A673 (cell line): ENCODE measurements around the gene SLC6A2. TPM values are rescaled to one million over a fixed set of nuclear protein-coding genes. Genes with fewer than 3 reads are reported as not detected.

Source experiments
- BruUV-seq: library from RNA; stranded (reverse); fragments of 400-500 nt; replicated peaks from 2 replicates; lab custom pipeline; 2021; lab: Mats Ljungman, UMichigan
- CTCF ChIA-PET: fragments of 300-600 bp; sonication (Branson Sonifier 250); formaldehyde crosslinking; loops from one replicate; lab custom pipeline; 2022; ENCODE audit warnings: antibody characterized with exemption; lab: Charles Lee
- POLR2A ChIA-PET: fragments of 300-600 bp; sonication (Branson Sonifier 250); formaldehyde crosslinking; loops from one replicate; lab custom pipeline; 2022; ENCODE audit warnings: antibody characterized with exemption; ENCODE audit not compliant: low non-redundant PET; lab: Charles Lee
- DNase-seq: peaks from one replicate; pipeline ENCODE4 v3.0.0-alpha.2; 2015; ENCODE audit warnings: low spot score
- H3K27ac ChIP-seq: fragments of 200-600 bp; sonication (generic); 2 replicates; pipeline ENCODE4 v1.5.1; 2016; ENCODE audit warnings: mixed run types, low read depth, mild to moderate bottlenecking, mixed read lengths, antibody characterized with exemption, low read length; ENCODE audit not compliant: poor library complexity, severe bottlenecking
- H3K27me3 ChIP-seq: fragments of 200-600 bp; sonication (generic); replicated peaks from 2 replicates; pipeline ENCODE4 v1.6.1; 2017; ENCODE audit warnings: mixed run types, low read depth, mild to moderate bottlenecking, mixed read lengths, antibody characterized with exemption, low read length; ENCODE audit not compliant: insufficient read depth, poor library complexity
- H3K36me3 ChIP-seq: fragments of 200-600 bp; sonication (generic); 2 replicates; pipeline ENCODE4 v1.6.1; 2016; ENCODE audit warnings: mixed run types, mild to moderate bottlenecking, mixed read lengths, antibody characterized with exemption, low read length; ENCODE audit not compliant: insufficient read depth, poor library complexity, severe bottlenecking
- H3K4me1 ChIP-seq: fragments of 200-600 bp; sonication (generic); 2 replicates; pipeline ENCODE4 v1.6.1; 2017; ENCODE audit warnings: mixed run types, mild to moderate bottlenecking, mixed read lengths, antibody characterized with exemption, low read length; ENCODE audit not compliant: insufficient read depth, poor library complexity, severe bottlenecking
- H3K4me3 ChIP-seq: fragments of 200-600 bp; sonication (generic); 2 replicates; pipeline ENCODE4 v1.5.1; 2016; ENCODE audit warnings: low read depth, mixed run types, mild to moderate bottlenecking, mixed read lengths, low read length; ENCODE audit not compliant: poor library complexity, severe bottlenecking
- H3K9me3 ChIP-seq: fragments of 200-600 bp; sonication (generic); 2 replicates; pipeline ENCODE4 v1.6.1; 2016; ENCODE audit warnings: mixed run types, low read depth, mild to moderate bottlenecking, mixed read lengths, antibody characterized with exemption, low read length; ENCODE audit not compliant: poor library complexity, severe bottlenecking
- EZH2 ChIP-seq: fragments of 200-600 bp; sonication (generic); IDR thresholded peaks from 2 replicates; pipeline ENCODE4 v1.6.1; 2017; ENCODE audit warnings: borderline replicate concordance, low read depth, mild to moderate bottlenecking, mixed read lengths, antibody characterized with exemption, low read length; ENCODE audit not compliant: poor library complexity, severe bottlenecking
- intact Hi-C: fragments of 100-400 bp; cut with micrococcal nuclease; formaldehyde crosslinking; loops from one replicate; pipeline ENCODE4 v1.10.0; 2022; ENCODE audit not compliant: unreplicated experiment
- total RNA-seq: library from RNA; stranded (reverse); gene quantifications from 2 replicates; pipeline ENCODE4 v1.2.3, GENCODE V29; 2021
- TF ChIP-seq, protein P1 (sequence below): fragments of 300-800, 200-600 bp; sonication (generic); conservative IDR thresholded peaks from 2 replicates; pipeline ENCODE4 v1.5.1; 2017; ENCODE audit warnings: low read depth, mild to moderate bottlenecking, antibody characterized with exemption, low read length, moderate library complexity, mixed read lengths

Gene SLC6A2
- total RNA-seq, 1 experiment from 2014 or later = not detected

DNA sequence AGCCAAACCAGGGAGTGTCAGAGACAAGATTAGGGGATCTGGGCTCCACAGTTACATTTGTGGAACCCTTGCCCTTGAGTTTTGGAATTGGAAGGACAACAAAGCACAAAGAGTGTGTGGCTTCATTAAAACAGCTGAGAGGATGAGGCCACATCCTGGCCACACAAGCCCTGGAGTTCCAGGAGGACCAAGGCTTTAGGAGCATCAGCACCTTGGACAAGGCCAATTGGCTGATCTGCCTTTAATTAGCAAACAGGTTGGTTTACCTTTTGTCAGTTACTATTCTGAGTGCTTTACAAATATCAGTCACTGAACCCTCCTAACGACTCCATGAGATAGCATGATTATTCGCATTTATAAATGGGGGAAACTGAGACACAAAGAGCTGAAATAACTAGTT, 54.7 kb downstream of the SLC6A2 start:
- no peak for DNase-seq
- no peaks in the 10 kb centered on the region for H3K36me3 ChIP-seq
- CTCF ChIA-PET = no interaction called here
- no peak overlapping the region for H3K27ac ChIP-seq
- TF ChIP-seq, protein P1, sequence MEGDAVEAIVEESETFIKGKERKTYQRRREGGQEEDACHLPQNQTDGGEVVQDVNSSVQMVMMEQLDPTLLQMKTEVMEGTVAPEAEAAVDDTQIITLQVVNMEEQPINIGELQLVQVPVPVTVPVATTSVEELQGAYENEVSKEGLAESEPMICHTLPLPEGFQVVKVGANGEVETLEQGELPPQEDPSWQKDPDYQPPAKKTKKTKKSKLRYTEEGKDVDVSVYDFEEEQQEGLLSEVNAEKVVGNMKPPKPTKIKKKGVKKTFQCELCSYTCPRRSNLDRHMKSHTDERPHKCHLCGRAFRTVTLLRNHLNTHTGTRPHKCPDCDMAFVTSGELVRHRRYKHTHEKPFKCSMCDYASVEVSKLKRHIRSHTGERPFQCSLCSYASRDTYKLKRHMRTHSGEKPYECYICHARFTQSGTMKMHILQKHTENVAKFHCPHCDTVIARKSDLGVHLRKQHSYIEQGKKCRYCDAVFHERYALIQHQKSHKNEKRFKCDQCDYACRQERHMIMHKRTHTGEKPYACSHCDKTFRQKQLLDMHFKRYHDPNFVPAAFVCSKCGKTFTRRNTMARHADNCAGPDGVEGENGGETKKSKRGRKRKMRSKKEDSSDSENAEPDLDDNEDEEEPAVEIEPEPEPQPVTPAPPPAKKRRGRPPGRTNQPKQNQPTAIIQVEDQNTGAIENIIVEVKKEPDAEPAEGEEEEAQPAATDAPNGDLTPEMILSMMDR = no peak
- TF ChIP-seq EZH2 = no peak
- peaks cover under 1% of the 10 kb centered on the region for H3K4me1 ChIP-seq
- intact Hi-C loops = no loop called here
- POLR2A ChIA-PET = no interaction called here
- H3K27me3 ChIP-seq = no peaks in the 10 kb centered on the region
- H3K4me3 ChIP-seq = no peak overlapping the region
- BruUV-seq = no TSS peak
- no peaks in the 10 kb centered on the region for H3K9me3 ChIP-seq

DNA sequence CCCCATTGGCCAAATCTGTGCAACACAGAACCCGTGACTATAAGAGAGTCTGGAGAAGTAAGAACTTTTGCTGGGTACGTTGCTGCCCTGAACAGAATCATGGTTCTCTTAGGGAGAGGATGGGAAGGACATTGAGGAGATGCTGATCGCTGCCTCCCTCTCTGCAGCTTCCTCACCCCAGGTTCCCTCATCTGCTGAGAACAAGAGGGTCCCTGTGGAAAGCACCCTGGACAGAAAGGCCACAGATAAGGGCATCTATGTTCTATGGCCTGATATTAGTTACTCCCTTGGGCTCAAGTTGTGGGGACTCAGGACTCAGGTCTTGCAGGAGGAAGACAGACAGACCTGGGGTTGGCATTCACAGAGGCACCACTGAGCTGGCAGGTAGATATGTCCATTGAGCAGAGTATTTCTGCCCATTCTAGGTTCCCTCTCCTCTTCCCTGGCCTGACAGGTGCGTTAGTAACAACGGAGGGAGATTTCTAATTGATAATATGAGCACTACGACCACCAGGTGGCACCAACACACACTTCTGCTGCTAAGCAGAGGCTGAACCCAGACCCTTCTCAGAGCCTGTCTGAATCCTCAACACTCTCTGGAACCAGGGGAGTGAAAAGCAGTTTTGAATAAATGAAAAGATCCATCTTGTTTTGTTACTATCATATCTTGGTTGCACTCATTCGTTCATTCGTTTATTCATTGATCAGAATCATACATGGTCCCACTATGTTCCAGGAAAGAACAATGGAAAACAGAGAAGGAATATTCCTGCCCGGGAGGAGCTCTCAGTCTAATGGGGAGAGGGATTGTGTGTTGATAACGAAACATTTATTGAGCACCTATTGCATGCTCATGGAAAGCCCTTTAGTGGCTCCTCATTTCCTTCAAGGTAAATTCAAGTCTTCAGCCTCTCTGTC, 56.4 kb downstream of the SLC6A2 start:
- no TSS peak for BruUV-seq
- Histone ChIP-seq H3K27ac (no peak overlapping the region), H3K4me1 (no peaks in the 10 kb centered on the region), H3K9me3 (no peaks in the 10 kb centered on the region), H3K27me3 (no peaks in the 10 kb centered on the region), H3K4me3 (no peak overlapping the region), H3K36me3 (no peaks in the 10 kb centered on the region)
- ChIA-PET POLR2A (no interaction called here), CTCF (interaction anchor here (0.9 kb wide), 1 partner anchor 130 kb away, joined by 3 read pairs; no protein-coding TSS in a partner anchor)
- no peak for TF ChIP-seq EZH2
- TF ChIP-seq, protein P1 = peak; percentile 80
- intact Hi-C loops = loop anchor here (1.0 kb wide), 1 partner anchor 130 kb away; no protein-coding TSS in a partner anchor
- peak; percentile 74 for DNase-seq

DNA sequence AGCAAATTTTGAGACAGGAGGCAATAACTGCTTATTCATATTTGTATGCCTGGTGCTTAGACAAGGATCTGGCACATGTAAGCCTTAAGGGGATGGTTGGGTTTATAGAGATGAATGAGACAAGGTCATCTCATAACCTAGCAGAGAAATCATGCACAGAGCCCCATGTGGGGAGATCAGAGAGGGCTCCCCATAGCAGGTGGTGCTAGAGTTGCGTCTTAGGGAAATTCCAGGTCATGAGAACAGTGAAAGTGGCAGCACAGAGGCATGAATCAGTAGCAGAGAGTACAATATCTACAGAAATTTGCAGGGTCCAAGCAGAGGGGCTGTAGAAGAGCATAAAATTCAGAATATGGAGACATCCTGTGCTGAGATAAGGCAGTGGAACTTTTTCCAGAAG, 57.3 kb downstream of the SLC6A2 start:
- Histone ChIP-seq H3K9me3 (no peaks in the 10 kb centered on the region), H3K4me1 (no peaks in the 10 kb centered on the region), H3K27me3 (no peaks in the 10 kb centered on the region), H3K36me3 (no peaks in the 10 kb centered on the region), H3K4me3 (no peak overlapping the region), H3K27ac (no peak overlapping the region)
- ChIA-PET CTCF (interaction anchor here (0.9 kb wide), 1 partner anchor 129 kb away, joined by 3 read pairs; no protein-coding TSS in a partner anchor), POLR2A (no interaction called here)
- intact Hi-C loops = no loop called here
- no peak for DNase-seq
- no TSS peak for BruUV-seq
- TF ChIP-seq, protein P1 = no peak
- TF ChIP-seq EZH2 = no peak
